Hepatocyte (in vitro differentiated cells): ENCODE results near the gene OR2W1. TPM values are rescaled to one million over a fixed set of nuclear protein-coding genes. Genes with fewer than 3 reads are reported as not detected.

Experiments
- DNase-seq: peaks from one replicate; pipeline ENCODE4 v3.0.0-alpha.2; 2016; ENCODE audit warnings: low spot score
- H2AFZ ChIP-seq: fragments of 200-600 bp; sonication (generic); 2 replicates; pipeline ENCODE4 v1.6.0; 2016; ENCODE audit warnings: antibody characterized with exemption, mild to moderate bottlenecking
- H3K27ac ChIP-seq: fragments of 200-600 bp; sonication (generic); 2 replicates; pipeline ENCODE4 v1.5.1; 2016; ENCODE audit warnings: mild to moderate bottlenecking
- H3K27me3 ChIP-seq: fragments of 200-600 bp; sonication (generic); 2 replicates; pipeline ENCODE4 v1.6.1; 2016
- H3K36me3 ChIP-seq: fragments of 200-600 bp; sonication (generic); replicated peaks from 2 replicates; pipeline ENCODE4 v1.5.1; 2016; ENCODE audit warnings: low read depth; ENCODE audit not compliant: insufficient read depth
- H3K4me1 ChIP-seq: fragments of 200-600 bp; sonication (generic); 2 replicates; pipeline ENCODE4 v1.5.1; 2016; ENCODE audit warnings: mild to moderate bottlenecking, moderate library complexity; ENCODE audit not compliant: insufficient read depth
- H3K4me2 ChIP-seq: fragments of 200-600 bp; sonication (generic); 2 replicates; pipeline ENCODE4 v1.6.0; 2016
- H3K4me3 ChIP-seq: fragments of 200-600 bp; sonication (generic); 2 replicates; pipeline ENCODE4 v1.5.1; 2016; ENCODE audit warnings: mild to moderate bottlenecking
- H3K79me2 ChIP-seq: fragments of 200-600 bp; sonication (generic); 2 replicates; pipeline ENCODE4 v1.6.0; 2017; ENCODE audit warnings: mild to moderate bottlenecking
- H3K9me2 ChIP-seq: fragments of 200-600 bp; sonication (generic); replicated peaks from 2 replicates; pipeline ENCODE4 v1.6.0; 2017; ENCODE audit warnings: mild to moderate bottlenecking; ENCODE audit not compliant: insufficient read depth
- H3K9me3 ChIP-seq: fragments of 200-600 bp; sonication (generic); 2 replicates; pipeline ENCODE4 v1.5.1; 2016; ENCODE audit warnings: low read depth, mild to moderate bottlenecking
- H4K20me1 ChIP-seq: fragments of 200-600 bp; sonication (generic); 2 replicates; pipeline ENCODE4 v1.6.0; 2016; ENCODE audit warnings: mild to moderate bottlenecking; ENCODE audit not compliant: insufficient read depth, poor library complexity, severe bottlenecking
- EZH2 ChIP-seq: fragments of 200-600 bp; sonication (generic); IDR thresholded peaks from 2 replicates; pipeline ENCODE4 v1.6.1; 2016; ENCODE audit warnings: antibody characterized with exemption, mild to moderate bottlenecking, borderline replicate concordance
- EZH2phosphoT487 ChIP-seq: fragments of 200-600 bp; sonication (generic); IDR thresholded peaks from one replicate; pipeline ENCODE4 v1.6.1; 2018; ENCODE audit warnings: antibody characterized with exemption, mild to moderate bottlenecking, low read depth, moderate library complexity; ENCODE audit not compliant: unreplicated experiment, severe bottlenecking
- WGBS: methylation state at CpG from one replicate; pipeline ENCODE4 v1.1.6; 2016; ENCODE audit warnings: low lambda C conversion rate; ENCODE audit errors: missing lambda C conversion rate; 5-methylcytosine and 5-hydroxymethylcytosine counted together
- polyA plus RNA-seq: library from polyadenylated mRNA; unstranded; fragments of >200 nt; fragmentation: Nextera tagmentation; extraction: Ambion mirVana; gene quantifications from 2 replicates; pipeline ENCODE4 v1.2.1, GENCODE V29; 2016
- total RNA-seq: library from RNA; depleted of rRNA; stranded (reverse); fragments of >200 nt; gene quantifications from 2 replicates; pipeline ENCODE4 v1.2.3, GENCODE V29; 2014
- TF ChIP-seq, protein P1 (sequence below): fragments of 200-600 bp; sonication (generic); IDR thresholded peaks from 2 replicates; pipeline ENCODE4 v1.5.1; 2016; ENCODE audit warnings: antibody characterized with exemption, mild to moderate bottlenecking; ENCODE audit not compliant: poor library complexity

The OR2W1 gene, protein sequence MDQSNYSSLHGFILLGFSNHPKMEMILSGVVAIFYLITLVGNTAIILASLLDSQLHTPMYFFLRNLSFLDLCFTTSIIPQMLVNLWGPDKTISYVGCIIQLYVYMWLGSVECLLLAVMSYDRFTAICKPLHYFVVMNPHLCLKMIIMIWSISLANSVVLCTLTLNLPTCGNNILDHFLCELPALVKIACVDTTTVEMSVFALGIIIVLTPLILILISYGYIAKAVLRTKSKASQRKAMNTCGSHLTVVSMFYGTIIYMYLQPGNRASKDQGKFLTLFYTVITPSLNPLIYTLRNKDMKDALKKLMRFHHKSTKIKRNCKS
- total RNA-seq (not detected in 2 replicates), polyA plus RNA-seq (not detected in 2 replicates)

DNA sequence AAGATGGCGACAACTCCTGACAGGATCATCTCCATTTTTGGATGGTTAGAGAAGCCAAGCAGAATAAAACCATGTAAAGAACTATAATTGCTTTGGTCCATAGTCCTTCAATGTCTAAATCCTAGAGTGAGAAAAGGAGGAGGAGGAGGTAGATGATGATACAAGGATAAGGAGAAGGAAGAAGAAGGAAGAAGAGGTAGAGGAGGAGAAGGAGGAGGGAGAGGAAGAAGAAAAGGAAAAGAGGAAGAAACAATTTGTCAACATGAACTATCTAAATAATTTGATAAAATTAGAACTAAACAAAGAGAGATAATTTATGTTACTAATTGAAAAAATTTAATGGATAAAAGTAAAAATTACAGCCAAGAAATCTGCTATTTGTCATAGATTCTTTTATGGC is at the start of gene OR2W1:
Gene OR2W1, minus strand, starts transcription at position 101 of the 400 bp plus-strand sequence. Its CDS starts 0 bp downstream, at position 101.
- DNase-seq, result no peak
- H3K9me3 ChIP-seq, result no peaks in the 10 kb centered on the region
- H2AFZ ChIP-seq, result no peak within 1 kb of the TSS
- peaks cover 8% of the 10 kb centered on the region for H3K27me3 ChIP-seq
- no peaks in the 10 kb centered on the region for H4K20me1 ChIP-seq
- H3K4me1 ChIP-seq, result no peaks in the 10 kb centered on the region
- no peaks in the 10 kb centered on the region for H3K36me3 ChIP-seq
- TF ChIP-seq EZH2, result no peak
- no peak for TF ChIP-seq EZH2phosphoT487
- TF ChIP-seq, protein P1, sequence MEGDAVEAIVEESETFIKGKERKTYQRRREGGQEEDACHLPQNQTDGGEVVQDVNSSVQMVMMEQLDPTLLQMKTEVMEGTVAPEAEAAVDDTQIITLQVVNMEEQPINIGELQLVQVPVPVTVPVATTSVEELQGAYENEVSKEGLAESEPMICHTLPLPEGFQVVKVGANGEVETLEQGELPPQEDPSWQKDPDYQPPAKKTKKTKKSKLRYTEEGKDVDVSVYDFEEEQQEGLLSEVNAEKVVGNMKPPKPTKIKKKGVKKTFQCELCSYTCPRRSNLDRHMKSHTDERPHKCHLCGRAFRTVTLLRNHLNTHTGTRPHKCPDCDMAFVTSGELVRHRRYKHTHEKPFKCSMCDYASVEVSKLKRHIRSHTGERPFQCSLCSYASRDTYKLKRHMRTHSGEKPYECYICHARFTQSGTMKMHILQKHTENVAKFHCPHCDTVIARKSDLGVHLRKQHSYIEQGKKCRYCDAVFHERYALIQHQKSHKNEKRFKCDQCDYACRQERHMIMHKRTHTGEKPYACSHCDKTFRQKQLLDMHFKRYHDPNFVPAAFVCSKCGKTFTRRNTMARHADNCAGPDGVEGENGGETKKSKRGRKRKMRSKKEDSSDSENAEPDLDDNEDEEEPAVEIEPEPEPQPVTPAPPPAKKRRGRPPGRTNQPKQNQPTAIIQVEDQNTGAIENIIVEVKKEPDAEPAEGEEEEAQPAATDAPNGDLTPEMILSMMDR, result no peak
- H3K79me2 ChIP-seq, result no peaks in the 10 kb centered on the region
- no peak within 1 kb of the TSS for H3K27ac ChIP-seq
- H3K4me3 ChIP-seq, result no peak within 1 kb of the TSS
- H3K9me2 ChIP-seq, result no peaks in the 10 kb centered on the region
- WGBS, result 77% methylated on average over 1 of the region's 1 CpG
- H3K4me2 ChIP-seq, result no peak within 1 kb of the TSS

DNA sequence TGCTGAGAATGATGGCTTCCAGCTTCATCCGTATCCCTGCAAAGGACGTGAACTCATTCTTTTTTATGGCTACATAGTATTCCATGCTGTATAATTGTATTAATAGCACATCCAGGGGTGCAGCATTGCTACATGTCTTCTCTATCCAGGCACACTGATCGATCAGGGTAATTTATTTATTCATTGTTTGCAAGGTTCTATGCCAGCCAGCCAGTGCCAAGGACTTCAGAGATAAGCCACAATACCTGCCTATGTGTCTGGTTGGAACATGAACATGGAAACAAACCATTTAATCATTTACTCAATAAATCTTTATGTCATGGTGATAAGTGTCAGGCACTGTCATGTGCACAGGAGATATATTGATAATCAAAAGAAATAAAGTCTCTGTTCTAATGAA is 48.0 kb upstream of the OR2W1 start:
- Histone ChIP-seq H3K27me3 (no peaks in the 10 kb centered on the region), H2AFZ (no peak overlapping the region), H3K27ac (no peak overlapping the region), H3K4me1 (no peaks in the 10 kb centered on the region), H4K20me1 (no peaks in the 10 kb centered on the region), H3K79me2 (no peaks in the 10 kb centered on the region), H3K36me3 (no peaks in the 10 kb centered on the region), H3K9me2 (no peaks in the 10 kb centered on the region), H3K4me2 (no peak overlapping the region), H3K9me3 (no peaks in the 10 kb centered on the region), H3K4me3 (no peak overlapping the region)
- 86% methylated on average over 3 of the region's 3 CpGs for WGBS
- no peak for TF ChIP-seq EZH2phosphoT487
- TF ChIP-seq, protein P1, result no peak
- TF ChIP-seq EZH2, result no peak
- no peak for DNase-seq

DNA sequence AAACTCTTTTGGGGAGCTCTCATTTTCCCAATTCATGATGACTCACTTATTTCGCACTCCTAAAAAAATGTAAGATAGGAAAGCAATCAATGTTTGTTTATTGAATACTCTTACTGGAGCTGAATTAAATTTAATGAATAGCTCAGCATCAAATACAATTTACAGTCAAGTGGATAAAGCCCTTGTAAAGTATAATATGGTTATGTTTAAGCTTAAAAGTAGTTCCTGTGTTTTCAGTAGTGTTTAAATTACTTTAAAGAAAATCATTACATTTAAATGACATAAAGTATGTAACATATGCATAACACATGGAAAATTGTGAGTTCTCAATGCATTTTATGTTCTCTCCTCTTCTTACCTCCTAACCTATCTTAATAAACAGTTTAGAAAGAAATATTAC is 42.2 kb upstream of the OR2W1 start, which contains the start of gene OR2B3:
Gene OR2B3, minus strand, starts transcription at position 101 of the 400 bp plus-strand sequence. Its CDS starts 65 bp downstream, at position 36.
- Histone ChIP-seq H3K79me2 (no peaks in the 10 kb centered on the region), H3K4me2 (no peak within 1 kb of the TSS), H3K27me3 (no peaks in the 10 kb centered on the region), H4K20me1 (no peaks in the 10 kb centered on the region), H2AFZ (no peak within 1 kb of the TSS), H3K9me3 (no peaks in the 10 kb centered on the region), H3K9me2 (no peaks in the 10 kb centered on the region), H3K4me3 (no peak within 1 kb of the TSS), H3K36me3 (no peaks in the 10 kb centered on the region), H3K4me1 (no peaks in the 10 kb centered on the region), H3K27ac (no peak within 1 kb of the TSS)
- TF ChIP-seq EZH2, result no peak
- TF ChIP-seq, protein P1, result no peak
- no peak for TF ChIP-seq EZH2phosphoT487
- WGBS, result 88% methylated on average over 1 of the region's 1 CpG
- no peak for DNase-seq
